GM10847 (cell line): ENCODE data around the gene AK2.

Experiments
- POLR2A ChIP-seq: IDR thresholded peaks from 2 replicates; pipeline ENCODE4 v1.6.1; 2011; ENCODE audit not compliant: insufficient read length; ENCODE audit errors: extremely low read depth

The AK2 gene

GRCh38 chr1:33032126-33032869 is 4.4 kb downstream of the AK2 start:
- no peak for TF ChIP-seq POLR2A

- TF ChIP-seq POLR2A = no peak
These were observed 5.2 kb downstream of the AK2 start for GRCh38 chr1:33031506-33031905.

GRCh38 chr1:33030575-33030974 is 6.1 kb downstream of the AK2 start:
- TF ChIP-seq POLR2A = no peak

- TF ChIP-seq POLR2A = no peak
These were observed 6.8 kb downstream of the AK2 start for GRCh38 chr1:33029921-33030320.

GRCh38 chr1:33029209-33029608 is 7.5 kb downstream of the AK2 start:
- no peak for TF ChIP-seq POLR2A

- TF ChIP-seq POLR2A = no peak
These were observed 10.9 kb downstream of the AK2 start for GRCh38 chr1:33025761-33026160.

- TF ChIP-seq POLR2A = no peak
These were observed 11.5 kb downstream of the AK2 start for GRCh38 chr1:33025180-33025569.

GRCh38 chr1:33022650-33023200 is 14.0 kb downstream of the AK2 start:
- TF ChIP-seq POLR2A = no peak

- no peak for TF ChIP-seq POLR2A
These were observed 14.9 kb downstream of the AK2 start for GRCh38 chr1:33021567-33022431.

GRCh38 chr1:33018112-33018511 is 18.6 kb downstream of the AK2 start:
- TF ChIP-seq POLR2A = no peak

GRCh38 chr1:33017175-33017574 is 19.5 kb downstream of the AK2 start:
- TF ChIP-seq POLR2A = no peak

- TF ChIP-seq POLR2A = no peak
These were observed 21.5 kb downstream of the AK2 start for GRCh38 chr1:33015216-33015615.

- no peak for TF ChIP-seq POLR2A
These were observed 22.1 kb downstream of the AK2 start for GRCh38 chr1:33014464-33015163.

- TF ChIP-seq POLR2A = no peak
These were observed 22.9 kb downstream of the AK2 start for GRCh38 chr1:33013791-33014190.

GRCh38 chr1:33012165-33012564 is 24.5 kb downstream of the AK2 start:
- no peak for TF ChIP-seq POLR2A
